Neural cell (in vitro differentiated cells): ENCODE data around the gene ATP13A5. TPM values are rescaled to one million over a fixed set of nuclear protein-coding genes. Genes with fewer than 3 reads are reported as not detected.

Experiments
- H2AFZ ChIP-seq: fragments of 200-600, 300-800 bp; sonication (generic), shearing (Covaris generic); 2 replicates; pipeline ENCODE4 v1.6.0; 2014; ENCODE audit warnings: low read depth, mild to moderate bottlenecking, antibody characterized with exemption, low read length, moderate library complexity
- H3F3A ChIP-seq: fragments of 200-600 bp; shearing (Covaris generic); 2 replicates; pipeline ENCODE4 v1.6.1; 2016; ENCODE audit warnings: mild to moderate bottlenecking, moderate library complexity, mixed read lengths, antibody characterized with exemption, low read length; ENCODE audit not compliant: insufficient read depth, poor library complexity, severe bottlenecking
- H3K27ac ChIP-seq: fragments of 200-600, 300-800 bp; sonication (generic), shearing (Covaris generic); 2 replicates; pipeline ENCODE4 v1.5.1; 2014; ENCODE audit warnings: mild to moderate bottlenecking, low read length, moderate library complexity
- H3K27me3 ChIP-seq: fragments of 300-800, 200-600 bp; sonication (generic), shearing (Covaris generic); 2 replicates; pipeline ENCODE4 v1.6.0; 2014; ENCODE audit warnings: mild to moderate bottlenecking, low read depth, low read length, moderate library complexity; ENCODE audit not compliant: insufficient read depth
- H3K36me3 ChIP-seq: fragments of 300-800, 200-600 bp; sonication (generic), shearing (Covaris generic); 2 replicates; pipeline ENCODE4 v1.5.1; 2014; ENCODE audit warnings: mild to moderate bottlenecking, antibody characterized with exemption, low read length, moderate library complexity; ENCODE audit not compliant: insufficient read depth
- H3K4me2 ChIP-seq: fragments of 300-800, 200-600 bp; sonication (generic), shearing (Covaris generic); 2 replicates; pipeline ENCODE4 v1.6.0; 2014; ENCODE audit warnings: mild to moderate bottlenecking, low read length
- H3K4me3 ChIP-seq: fragments of 300-800, 200-600 bp; sonication (generic), shearing (Covaris generic); 2 replicates; pipeline ENCODE4 v1.5.1; 2014; ENCODE audit warnings: mild to moderate bottlenecking, low read length, moderate library complexity
- H3K79me2 ChIP-seq: fragments of 200-600 bp; shearing (Covaris generic); replicated peaks from 2 replicates; pipeline ENCODE4 v1.6.0; 2014; ENCODE audit warnings: mild to moderate bottlenecking, low read length, moderate library complexity; ENCODE audit not compliant: insufficient read depth
- H3K9ac ChIP-seq: fragments of 300-800, 200-600 bp; sonication (generic), shearing (Covaris generic); 2 replicates; pipeline ENCODE4 v1.6.1; 2016; ENCODE audit warnings: mild to moderate bottlenecking, low read length, mixed read lengths
- H3K9me2 ChIP-seq: fragments of 200-600 bp; shearing (Covaris generic); 2 replicates; pipeline ENCODE4 v1.6.1; 2016; ENCODE audit warnings: mild to moderate bottlenecking, low read length, mixed read lengths; ENCODE audit not compliant: insufficient read depth
- H3K9me3 ChIP-seq: fragments of 200-600, 300-800 bp; sonication (generic), shearing (Covaris generic); 2 replicates; pipeline ENCODE4 v1.6.1; 2016; ENCODE audit warnings: mild to moderate bottlenecking, mixed run types, low read length, moderate library complexity, mixed read lengths
- H4K20me1 ChIP-seq: fragments of 200-600 bp; shearing (Covaris generic); 2 replicates; pipeline ENCODE4 v1.6.1; 2016; ENCODE audit warnings: mild to moderate bottlenecking, mixed run types; ENCODE audit not compliant: insufficient read depth
- CTCF ChIP-seq: fragments of 450-650 bp; IDR thresholded peaks from 2 replicates; pipeline ENCODE4 v1.5.1; 2014; ENCODE audit warnings: antibody characterized with exemption, mild to moderate bottlenecking, moderate library complexity; ENCODE audit not compliant: poor library complexity, severe bottlenecking
- EZH2 ChIP-seq: fragments of 200-600, 300-800 bp; shearing (Covaris generic), sonication (generic); IDR thresholded peaks from 2 replicates; pipeline ENCODE4 v1.6.1; 2014; ENCODE audit warnings: antibody characterized with exemption, low read length, borderline replicate concordance, mild to moderate bottlenecking; ENCODE audit not compliant: insufficient read depth, poor library complexity, severe bottlenecking
- RAD21 ChIP-seq: fragments of 450-650 bp; conservative IDR thresholded peaks from 2 replicates; pipeline ENCODE4 v1.6.1; 2014; ENCODE audit warnings: antibody characterized with exemption, mild to moderate bottlenecking, moderate library complexity
- REST ChIP-seq: IDR thresholded peaks from 2 replicates; pipeline ENCODE4 v1.6.1; 2012; ENCODE audit warnings: borderline replicate concordance
- SMC3 ChIP-seq: fragments of 450-650 bp; conservative IDR thresholded peaks from 2 replicates; pipeline ENCODE4 v1.6.1; 2014; ENCODE audit warnings: antibody characterized with exemption, mild to moderate bottlenecking, moderate library complexity; ENCODE audit not compliant: poor library complexity
- polyA plus RNA-seq: library from polyadenylated mRNA; depleted of rRNA; stranded (reverse); fragments of >200 nt; gene quantifications from 2 replicates; pipeline ENCODE4 v1.2.3, GENCODE V29; 2014

Gene ATP13A5
- polyA plus RNA-seq, 1 donor from 2014 or later = 0.28 TPM

- H2AFZ ChIP-seq = no peak overlapping the region
These were observed 147.9 kb downstream of the ATP13A5 start for GRCh38 chr3:193230610-193231009.

GRCh38 chr3:193229851-193230420 lies 148.6 kb downstream of the ATP13A5 start:
- H3K9me3 ChIP-seq = no peaks in the 10 kb centered on the region
- no peaks in the 10 kb centered on the region for H3K9me2 ChIP-seq
- H4K20me1 ChIP-seq = no peaks in the 10 kb centered on the region
- H3K27ac ChIP-seq = peak overlapping the region; percentile 49
- no peak overlapping the region for H2AFZ ChIP-seq
- no peak overlapping the region for H3K4me3 ChIP-seq
- no peaks in the 10 kb centered on the region for H3F3A ChIP-seq
- no peaks in the 10 kb centered on the region for H3K36me3 ChIP-seq
- H3K79me2 ChIP-seq = no peaks in the 10 kb centered on the region
- H3K27me3 ChIP-seq = no peaks in the 10 kb centered on the region
- no peak overlapping the region for H3K4me2 ChIP-seq
- TF ChIP-seq RAD21 = peak; percentile 45
- no peak for TF ChIP-seq EZH2
- TF ChIP-seq CTCF = peak; percentile 29
- no peak for TF ChIP-seq REST
- TF ChIP-seq SMC3 = peak; percentile 34
- no peak overlapping the region for H3K9ac ChIP-seq

More at GRCh38 chr3:193230610-193231009, 147.9 kb downstream of the ATP13A5 start:
- no peak for TF ChIP-seq REST
- TF ChIP-seq CTCF = no peak
- H3K4me2 ChIP-seq = no peak overlapping the region
- no peak overlapping the region for H3K9ac ChIP-seq
- H3K9me3 ChIP-seq = no peaks in the 10 kb centered on the region
- no peaks in the 10 kb centered on the region for H3K9me2 ChIP-seq
- no peaks in the 10 kb centered on the region for H4K20me1 ChIP-seq
- H3F3A ChIP-seq = no peaks in the 10 kb centered on the region
- H3K27ac ChIP-seq = peak overlapping the region; percentile 49
- no peaks in the 10 kb centered on the region for H3K27me3 ChIP-seq
- no peaks in the 10 kb centered on the region for H3K79me2 ChIP-seq
- no peaks in the 10 kb centered on the region for H3K36me3 ChIP-seq
- H3K4me3 ChIP-seq = no peak overlapping the region
